HPDE6-E6E7 (cell line): ENCODE measurements around the gene DTNBP1.

Source experiments
- DNase-seq: peaks from one replicate; pipeline ENCODE4 v3.0.0; 2011; ENCODE audit warnings: missing footprints; ENCODE audit errors: extremely low spot score

Gene DTNBP1

DNA sequence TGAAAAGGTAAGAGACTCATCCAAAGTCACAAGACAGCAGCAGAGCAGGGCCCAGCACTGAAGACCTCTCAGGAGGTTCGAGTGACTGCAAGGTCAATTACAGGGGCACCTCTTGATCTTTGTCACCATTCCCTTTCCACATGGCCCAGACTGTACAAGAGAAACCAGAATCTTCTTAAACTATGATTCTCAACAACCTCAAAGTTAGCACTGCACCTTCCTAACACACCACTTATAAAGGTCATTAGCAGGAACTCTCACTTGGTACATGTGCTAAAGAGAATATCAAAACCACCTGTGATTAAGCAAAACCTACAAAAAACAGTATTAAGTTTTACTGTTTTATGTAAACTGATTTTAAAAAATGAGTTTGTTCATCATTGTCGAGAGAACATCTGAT is 70.2 kb downstream of the DTNBP1 start:
- DNase-seq, result no peak

DNA sequence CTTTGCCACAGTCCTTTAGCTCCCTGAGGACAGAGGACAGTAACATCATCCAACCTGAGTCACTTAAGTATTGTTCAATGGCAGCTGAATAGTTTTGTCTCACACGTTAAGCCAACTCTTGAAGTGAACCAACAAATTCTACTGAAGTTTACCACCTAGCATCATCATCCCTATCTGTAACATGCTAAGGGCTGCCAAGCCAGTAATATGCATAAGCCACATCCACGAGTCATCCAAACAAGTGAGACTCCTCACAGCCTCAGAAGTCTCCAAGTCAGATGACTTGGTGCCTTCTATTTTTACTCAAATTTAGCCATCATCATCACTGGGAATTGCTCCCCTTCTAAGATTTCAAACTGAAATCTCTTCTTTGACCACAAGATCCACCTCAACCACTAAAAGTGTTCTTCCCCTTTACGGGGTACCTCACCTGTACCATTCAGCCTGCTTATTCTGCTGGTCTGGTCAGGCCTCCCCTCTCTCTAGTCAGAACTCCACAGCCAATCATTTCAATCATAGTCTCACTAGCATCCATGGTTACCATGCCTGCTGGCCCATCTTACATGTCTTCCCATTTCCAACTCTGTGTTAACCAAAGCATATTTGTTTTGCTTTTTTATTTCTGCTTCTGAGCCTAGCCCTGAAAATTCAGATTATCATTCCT is 73.7 kb downstream of the DTNBP1 start:
- DNase-seq, result no peak

DNA sequence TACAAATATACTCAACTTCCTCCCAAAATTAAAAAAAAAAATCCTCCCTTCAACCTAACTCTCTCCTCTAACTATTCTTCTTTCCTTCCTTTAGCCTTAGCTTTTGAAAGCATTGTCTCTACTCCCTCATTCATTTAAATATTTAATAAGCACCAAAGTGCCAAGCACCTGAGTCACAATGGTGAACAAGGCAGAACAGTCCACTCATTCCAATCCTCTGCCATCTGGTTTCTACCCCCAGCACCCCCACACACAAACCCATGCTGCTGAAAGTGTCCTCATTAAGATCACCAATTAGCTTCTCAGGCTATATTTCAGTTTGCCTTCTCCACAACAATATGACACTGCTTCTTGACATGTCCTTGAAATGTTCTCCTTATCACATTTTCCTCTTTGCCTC is 76.3 kb downstream of the DTNBP1 start:
- no peak for DNase-seq

DNA sequence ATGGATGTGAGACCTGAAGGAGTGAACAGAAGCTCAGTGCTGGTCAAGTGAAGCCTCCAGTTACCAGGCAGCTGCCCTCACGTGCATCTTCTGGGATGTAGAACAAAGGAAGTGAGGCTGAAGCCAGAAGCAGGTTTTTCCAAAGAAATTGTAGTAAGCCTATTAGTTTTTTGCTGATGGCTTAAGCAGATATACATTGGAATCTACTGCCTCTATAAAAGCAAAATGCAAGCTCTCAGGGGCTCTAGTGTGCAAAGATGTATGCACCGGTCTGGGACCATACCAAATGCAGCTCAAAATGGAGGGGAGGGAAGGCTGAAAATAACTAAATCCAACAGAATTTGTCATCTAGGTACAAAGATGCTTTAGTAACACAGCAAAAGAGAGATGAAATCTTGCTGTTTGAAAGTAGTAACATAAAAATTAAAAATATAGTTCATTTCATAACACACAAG is 77.0 kb downstream of the DTNBP1 start:
- DNase-seq, result no peak

DNA sequence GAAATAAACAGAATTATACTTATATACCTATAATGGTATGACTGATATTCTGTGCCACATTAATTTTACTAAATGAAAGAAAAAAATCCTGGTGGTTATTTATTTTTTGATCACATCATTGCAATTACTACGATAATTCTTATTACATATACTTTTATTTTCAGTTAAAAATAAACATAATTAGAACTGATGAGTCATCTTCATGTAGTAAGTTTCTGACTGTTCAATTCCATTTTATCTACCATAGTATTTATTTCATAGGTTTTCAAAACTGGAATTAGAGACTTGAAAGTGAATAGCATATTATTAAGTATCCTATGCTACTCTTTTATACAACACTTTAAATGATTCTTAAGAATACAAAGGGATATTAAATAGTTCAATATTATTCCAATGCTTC is 80.3 kb downstream of the DTNBP1 start:
- no peak for DNase-seq

DNA sequence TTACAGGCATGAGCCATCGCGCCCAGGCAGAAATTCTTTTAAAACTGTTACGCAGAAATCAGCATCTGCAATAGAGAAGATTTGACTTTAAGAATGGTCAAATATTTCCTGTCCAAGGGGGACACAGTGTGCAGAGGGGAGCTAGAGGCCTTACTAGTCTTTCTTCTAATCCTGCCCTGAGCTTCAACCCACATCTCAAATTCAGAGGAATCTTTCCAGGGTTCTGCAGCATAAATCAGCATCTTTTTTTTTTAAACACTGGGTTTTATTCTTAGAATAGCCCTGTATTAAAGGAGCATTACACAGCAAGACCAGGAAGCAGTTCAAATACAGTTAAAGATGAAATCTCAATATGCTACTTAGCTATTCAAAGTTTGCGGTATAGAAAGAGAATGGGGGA is 81.1 kb downstream of the DTNBP1 start:
- DNase-seq, result no peak

DNA sequence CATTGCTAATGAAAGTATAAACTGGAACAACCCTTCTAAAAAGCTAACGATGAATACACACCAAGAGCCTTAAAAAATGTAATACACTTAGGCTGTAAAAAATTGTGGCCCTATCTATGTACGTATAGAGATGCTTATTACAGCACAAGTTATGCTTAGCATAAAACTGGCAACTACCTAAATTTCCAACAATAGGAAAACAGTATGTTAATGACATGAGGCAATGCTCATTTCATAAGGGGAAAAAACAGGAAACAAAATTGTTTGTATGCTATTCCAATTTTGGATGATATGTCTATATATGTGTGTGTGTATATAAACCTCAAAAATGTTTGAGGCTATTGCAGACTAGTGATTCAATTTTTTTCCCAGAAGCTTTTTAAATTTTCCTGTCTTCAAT is 82.5 kb downstream of the DTNBP1 start:
- no peak for DNase-seq

DNA sequence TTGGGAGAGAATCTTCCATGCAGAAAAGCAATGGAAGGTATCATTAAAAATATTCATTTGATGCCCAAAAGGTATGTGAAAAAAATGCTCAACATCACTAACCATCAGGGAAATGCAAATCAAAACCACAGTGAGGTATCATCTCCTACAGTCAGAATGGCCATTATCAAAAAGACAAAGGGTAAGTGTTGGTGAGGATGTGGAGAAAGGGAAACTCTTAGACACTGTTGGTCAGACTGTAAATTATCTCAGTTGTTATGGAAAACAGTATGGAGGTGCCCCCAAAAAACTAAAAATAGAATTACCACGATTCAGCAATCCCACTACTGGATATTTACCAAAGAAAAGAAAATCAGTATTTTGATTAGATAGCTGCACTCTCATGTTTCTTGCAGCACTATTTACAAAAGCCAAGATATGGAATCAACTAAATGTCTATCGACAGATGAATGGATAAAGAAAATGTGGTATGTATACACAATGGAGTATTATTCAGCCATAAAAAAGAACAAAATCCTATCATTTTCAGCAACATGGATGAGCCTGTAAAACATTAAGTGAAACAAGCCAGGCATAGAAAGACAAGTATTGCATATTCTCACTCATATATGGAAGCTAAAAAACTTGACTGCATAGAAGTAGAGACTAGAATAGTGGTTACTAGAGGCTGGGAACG is 84.0 kb downstream of the DTNBP1 start:
- no peak for DNase-seq

DNA sequence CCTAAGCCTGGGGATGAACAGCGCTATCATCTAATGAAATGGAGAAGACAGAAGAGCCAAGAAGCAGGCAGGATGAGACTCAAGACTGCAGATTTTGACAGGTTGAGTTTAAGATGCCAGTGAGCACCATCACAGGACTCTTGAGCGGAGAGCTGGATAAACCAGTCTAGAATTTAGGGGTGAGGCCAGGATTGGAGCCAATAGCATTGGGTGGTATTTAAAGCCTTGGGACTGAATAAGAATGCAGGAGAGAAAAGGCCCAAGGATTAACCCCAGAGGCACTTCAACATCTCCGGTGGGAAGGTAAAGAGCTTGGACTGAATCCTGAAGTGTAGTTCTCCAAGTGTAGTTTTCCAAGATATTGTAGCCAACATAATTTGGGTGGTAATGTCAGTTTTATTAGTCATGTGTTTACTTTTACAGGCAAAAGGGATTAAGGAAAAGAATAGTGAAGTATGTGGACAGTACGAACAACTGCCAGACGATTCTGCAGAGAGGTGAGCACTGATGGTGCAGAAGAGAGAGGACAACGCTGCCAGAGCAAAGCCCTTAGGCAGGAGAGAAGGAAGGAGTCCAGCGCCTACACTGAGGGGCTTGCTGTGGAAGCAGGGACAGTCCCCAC is 85.2 kb downstream of the DTNBP1 start:
- no peak for DNase-seq

DNA sequence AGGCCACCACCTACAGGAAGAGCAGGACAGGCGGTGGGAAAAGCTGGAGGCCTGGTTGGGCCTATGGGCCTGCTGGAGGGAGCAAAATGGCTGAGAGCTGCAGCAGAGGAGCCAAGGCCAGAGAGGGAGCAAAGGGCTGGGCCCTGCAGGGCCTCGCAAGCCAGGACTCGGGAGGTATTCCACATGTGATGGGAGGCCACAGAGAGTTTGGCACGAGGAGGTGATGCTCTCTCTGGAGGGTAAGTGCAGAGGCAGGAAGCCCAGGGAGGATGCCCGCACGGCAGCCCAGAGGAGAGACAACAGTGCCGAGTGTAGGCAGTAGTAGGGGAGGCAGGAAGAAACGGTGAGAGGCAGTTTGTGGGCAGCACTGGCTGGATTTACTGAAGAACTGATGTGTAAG is 85.7 kb downstream of the DTNBP1 start:
- DNase-seq, result no peak

DNA sequence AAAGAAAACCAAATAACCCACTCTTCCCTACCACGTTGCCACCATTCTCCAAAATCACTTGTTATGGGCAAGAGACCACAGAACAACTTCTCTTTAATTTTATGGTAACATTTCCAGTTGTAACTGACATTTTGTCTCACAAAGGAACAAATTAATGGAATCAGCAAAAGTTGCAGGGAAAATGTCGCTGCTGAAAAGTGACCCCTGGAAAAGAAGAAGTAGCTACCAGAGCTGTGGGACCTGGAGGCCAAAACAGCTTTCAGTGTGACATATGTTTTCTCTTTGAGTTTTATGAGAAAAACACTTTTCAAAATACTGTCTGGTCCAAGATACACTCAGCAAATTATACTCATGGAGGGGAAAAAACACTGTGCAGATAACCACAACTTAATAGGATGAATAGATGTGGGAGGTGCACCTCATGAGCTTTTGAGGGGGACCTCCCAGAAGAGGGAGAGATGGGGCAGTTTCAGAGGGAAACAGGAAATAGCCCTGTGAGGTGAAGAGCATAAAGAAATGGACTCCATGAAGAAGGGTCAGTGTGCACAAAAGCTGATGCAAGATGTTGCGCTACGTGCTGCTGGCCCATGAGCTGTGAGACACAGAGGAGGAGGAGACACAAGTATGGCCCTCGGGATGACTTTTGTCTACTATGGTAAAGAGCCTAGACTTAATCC is 87.3 kb downstream of the DTNBP1 start:
- DNase-seq, result no peak

DNA sequence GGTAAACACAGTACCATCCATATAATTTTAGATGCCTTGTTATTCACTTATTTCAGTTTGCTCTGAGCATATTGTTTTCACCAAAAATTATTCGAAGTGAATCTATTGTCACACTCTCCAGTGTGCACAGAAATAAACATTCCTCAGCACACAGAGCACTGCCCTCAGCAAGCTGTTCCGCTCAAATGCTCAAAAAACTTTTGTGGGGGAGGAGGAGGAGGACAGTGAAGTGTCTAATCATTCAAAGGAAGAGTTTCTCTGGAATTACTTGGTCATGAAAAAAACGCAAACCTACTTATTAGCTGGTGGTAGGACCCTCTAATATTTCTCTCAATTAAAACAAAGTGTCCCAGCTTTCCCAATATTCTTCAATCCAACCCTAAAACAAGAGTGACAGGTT is 88.3 kb downstream of the DTNBP1 start:
- no peak for DNase-seq

DNA sequence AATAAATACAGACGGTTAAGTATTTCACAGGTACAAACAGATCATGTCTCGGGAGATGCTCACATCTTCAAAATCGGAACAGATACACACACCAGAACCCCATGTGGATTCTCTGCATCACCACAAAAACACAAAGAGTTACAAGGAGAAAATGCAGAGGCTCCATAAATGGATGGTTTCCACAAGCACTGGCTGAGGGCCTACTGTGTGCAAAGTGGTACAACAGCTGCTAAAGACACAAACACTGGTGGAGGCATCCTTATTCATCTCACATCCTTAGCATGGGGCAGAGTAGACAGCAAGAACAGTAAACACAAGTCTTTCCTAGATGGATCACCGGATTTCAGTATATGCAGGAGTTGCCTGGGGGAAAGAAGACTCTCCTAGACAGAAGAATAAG is 88.8 kb downstream of the DTNBP1 start:
- DNase-seq, result no peak

DNA sequence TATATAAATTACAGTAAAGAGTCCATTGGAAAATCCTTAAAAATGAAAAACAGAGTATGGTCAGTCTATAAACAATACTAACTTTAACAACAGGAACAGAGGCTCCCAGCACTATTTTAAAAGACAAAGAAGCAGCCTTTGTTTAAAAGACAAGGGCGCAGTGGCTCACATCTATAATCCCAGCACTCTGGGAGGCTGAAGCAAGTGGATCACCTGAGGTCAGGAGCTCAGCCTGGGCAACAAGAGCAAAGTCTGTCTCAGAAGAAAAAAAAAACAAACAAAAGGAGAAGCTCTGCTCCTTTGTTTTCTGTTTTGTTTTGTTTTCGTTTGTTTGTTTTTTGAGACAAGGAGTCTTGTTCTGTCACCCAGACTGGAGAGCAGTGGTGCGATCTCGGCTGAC is 89.4 kb downstream of the DTNBP1 start:
- no peak for DNase-seq

DNA sequence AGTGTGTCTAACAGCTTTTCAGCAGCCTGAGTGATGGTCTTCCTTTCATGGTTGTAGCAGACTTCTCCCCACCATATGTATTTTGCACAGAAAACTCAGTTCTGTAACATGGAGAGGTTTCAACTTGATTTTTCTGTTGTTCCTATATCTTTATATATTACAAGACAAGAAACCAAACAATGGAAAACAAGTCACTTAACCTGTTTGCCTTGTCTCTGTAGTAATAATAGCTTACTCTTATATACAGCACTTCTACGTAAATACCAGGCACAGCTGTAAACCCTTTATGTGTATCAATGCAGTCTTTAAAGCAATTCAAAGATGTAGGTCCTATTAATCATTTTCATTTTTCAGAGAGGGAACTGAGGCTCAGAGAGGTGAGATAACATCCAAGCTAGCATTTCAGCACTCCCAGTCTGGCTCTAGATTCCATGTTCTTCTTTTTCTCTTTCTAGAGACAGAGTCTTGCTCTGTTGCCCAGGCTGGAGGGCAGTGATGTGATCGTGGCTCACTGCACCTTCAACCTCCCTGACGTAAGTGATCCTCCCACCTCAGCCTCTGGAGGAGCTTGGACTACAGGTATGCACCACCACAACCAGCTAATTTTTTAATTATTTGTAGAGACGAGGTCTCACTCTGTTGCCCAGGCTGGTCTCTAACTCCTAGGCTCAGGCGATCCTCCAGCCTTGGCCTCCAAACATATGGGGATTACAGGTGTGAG is 90.4 kb downstream of the DTNBP1 start:
- no peak for DNase-seq

DNA sequence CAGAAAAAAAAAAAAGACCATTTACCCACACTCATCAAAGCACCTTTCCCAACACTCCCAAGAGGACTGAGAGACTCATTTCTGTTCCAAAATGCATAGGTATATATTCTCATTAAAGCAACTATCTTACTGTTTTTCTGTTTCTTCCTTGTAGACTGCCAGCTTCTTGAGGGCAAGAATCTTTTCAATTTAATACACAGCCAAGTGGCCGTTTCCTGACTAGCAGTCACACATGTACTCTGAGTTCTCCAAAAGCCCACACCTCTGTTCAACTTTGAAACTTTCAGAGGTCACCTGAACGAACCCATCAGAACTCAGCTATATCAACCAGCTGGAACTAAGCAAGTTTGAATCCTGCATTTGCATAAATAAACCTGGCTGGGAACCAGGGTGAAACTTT is 92.7 kb downstream of the DTNBP1 start:
- no peak for DNase-seq

DNA sequence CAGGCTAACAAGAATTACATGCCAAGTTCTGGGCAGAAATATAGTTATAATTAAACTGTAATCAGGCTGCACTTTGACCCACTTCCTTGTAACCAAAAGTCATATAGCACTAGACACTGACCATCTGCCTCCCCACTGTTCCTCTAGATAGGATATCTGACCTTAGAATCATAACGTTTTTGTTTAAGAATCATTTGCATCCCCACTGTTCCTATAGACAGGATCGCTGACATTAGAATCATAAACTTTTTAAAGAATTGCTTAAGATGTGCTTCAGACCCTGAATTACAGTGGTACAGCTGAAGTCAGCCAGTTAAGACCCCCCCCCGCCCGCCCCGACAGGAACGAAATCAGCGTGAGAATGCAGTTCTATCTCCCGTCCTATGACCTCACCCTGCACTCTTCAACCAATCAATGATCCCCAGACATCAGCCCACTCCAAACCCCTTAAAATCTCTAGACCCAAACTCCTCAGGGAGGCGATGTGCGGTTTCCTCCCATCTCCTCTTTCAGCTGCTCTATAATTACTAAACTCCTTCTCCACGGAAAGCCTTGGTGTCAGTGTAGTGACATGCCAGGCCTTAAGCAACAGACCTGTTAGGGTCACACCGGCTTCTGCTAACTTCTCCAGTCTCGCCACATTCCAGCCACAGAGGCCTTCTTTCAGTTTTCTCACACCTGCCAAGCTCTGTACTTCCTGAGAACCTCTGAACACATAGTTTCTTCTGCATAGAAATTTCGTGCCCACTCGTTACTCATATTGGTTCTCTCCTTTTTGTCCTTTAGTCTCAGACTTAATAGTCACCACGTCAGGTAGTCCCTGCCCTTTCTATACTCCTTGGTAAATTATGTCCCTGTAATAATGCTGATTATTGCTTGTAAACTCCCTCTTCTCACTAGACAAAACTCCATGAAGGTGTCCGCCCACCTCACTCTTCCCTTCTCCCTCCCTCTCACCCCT is 93.5 kb downstream of the DTNBP1 start:
- no peak for DNase-seq

DNA sequence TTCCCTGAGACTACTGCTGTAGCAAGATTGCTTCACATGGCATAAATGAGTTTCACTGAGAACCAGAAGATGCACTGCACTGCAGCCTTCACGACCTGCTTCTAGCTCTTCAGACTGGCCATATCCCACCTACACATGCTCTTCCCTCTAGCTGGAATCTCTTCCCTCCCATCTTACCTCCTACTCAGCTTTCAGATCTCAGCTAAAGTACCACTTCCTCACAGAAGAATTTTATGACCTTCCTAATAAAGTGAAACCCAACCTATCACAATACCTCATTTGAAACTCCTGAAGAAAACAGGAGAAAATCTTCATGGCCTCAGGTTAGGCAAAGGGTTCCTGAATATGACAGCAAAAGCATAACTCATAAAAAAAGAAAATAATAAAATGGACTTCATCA is 99.9 kb downstream of the DTNBP1 start:
- no peak for DNase-seq

DNA sequence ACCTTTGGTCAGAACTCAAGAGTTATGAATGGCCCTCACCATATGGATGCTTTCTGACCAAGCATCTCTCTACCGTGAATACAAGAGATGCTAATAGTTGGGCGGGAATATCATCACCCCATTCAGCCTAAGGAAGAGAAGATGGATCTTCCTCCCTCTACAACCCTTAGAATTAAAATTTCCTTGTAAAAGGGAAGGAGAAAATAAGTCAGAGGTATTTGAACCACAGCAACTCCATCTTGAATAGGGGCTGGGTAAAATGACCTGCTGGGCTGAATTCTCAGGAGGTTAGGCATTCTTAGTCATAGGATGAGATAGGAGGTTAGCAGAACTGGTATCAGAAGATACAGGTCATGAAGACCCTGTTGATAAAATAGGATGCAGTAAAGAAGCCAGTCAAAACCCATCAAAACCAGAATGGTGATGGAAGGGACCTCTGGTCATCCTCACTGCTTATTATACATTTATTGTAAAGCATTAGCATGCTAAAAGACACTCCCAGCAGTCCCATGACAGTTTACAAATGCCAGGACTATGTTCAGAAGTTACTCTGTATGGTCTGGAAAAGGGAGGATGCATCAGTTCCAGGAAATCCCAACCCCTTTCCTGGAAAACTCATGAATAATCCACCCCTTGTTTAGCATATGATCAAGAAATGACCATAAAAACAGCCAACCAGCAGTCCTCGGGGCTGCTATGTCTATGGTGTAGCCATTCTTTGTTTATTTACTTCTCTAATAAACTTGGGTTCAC is 101.2 kb downstream of the DTNBP1 start:
- no peak for DNase-seq

DNA sequence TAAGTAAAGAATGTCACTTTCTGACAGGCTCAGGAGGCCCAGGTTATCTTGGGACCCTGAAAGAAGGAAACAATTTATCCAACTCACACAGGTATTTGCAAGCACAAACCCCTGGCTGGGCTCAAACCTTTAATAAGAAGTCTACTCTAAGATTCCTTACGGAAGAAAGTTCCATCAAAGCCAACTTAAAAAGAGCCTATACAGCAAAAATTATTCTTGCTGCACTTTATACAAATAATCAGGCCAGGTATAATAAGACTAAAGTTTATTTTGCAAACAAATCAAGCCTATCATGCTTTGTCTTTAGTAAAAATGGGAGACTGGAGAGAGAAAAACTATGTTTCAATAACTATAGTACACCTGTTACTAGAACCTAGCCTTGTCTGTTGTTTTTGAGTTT is 102.1 kb downstream of the DTNBP1 start:
- no peak for DNase-seq
